ENCODE data around the gene TP53AIP1. TPM values are rescaled to one million over a fixed set of nuclear protein-coding genes. Genes with fewer than 3 reads are reported as not detected.

Gene TP53AIP1
- polyA plus RNA-seq, 6 donors from 2014 or later, result not detected

DNA sequence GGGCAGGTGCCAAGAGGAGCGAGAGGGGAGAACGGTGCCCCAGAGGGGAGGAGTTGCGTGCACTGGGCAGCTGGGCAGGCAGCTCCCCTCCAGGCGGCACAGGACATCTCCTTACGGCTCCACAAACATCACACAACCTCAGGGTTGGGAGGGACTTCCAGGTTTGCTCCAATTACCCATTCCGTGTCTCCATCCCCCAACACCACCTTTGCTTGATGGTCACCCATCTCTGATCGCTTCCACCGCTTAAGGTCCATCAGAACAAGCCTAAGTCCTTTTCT, 14.5 kb upstream of the TP53AIP1 start:
- Mint-ChIP-seq H3K27me3 (peaks cover 37 to 47% (median 38%) of the 10 kb centered on the region in 3 donors), H3K4me1 (peaks cover 0 to 4% (median 0%) of the 10 kb centered on the region in 3 donors), H3K9me3 (no peaks in the 10 kb centered on the region), H3K27ac (no peak overlapping the region), H3K36me3 (no peaks in the 10 kb centered on the region), H3K4me3 (no peak overlapping the region)
- ATAC-seq (ENCODE audit: low read depth in 2 of 2) (no peak), DNase-seq (no peak)

DNA sequence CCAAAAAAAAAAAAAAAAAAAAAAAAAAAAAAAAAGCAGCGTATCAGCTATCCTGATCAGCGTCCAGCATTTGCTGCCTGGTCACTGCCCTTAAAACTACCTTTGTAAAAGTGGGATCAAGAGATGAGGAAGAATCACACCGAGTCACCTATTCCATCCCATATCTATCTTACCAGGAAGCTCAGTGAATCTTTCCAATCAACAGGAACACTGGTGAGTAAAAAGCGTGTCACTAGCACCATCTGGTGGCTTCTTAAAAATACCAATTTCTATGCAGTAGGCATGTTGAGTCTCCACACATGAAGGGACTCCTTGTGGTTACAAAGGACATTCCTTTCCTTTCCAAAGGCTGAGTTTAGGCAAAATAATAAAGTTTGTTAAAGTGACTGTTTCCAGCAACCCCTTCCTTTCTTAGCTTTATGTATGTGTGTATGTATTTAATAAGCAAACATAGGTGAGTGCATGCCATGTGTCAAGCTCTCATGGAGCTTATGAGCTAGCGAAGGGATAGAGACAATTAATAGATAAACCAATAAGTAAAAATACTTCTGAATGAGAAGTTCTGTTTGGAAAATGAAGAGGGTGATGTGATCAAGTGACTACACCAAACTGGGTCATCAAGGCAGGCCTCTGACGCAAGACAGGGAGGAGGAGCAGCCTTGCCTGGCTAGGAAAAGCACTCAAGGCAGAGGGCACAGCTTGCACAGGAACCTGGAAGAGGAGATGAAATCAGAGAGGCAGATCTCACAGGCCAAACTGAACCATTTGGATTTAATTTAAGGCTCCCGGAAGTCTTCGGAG, 13.9 kb upstream of the TP53AIP1 start:
- peak; percentile 56 to 72 for ATAC-seq (ENCODE audit: low read depth in 2 of 2)
- Mint-ChIP-seq H3K4me3 (no peak overlapping the region), H3K27me3 (peaks cover 37 to 47% (median 38%) of the 10 kb centered on the region in 3 donors), H3K27ac (no peak overlapping the region), H3K36me3 (no peaks in the 10 kb centered on the region), H3K9me3 (no peaks in the 10 kb centered on the region), H3K4me1 (peaks cover 0 to 4% (median 0%) of the 10 kb centered on the region in 3 donors)
- peak; percentile 51 for DNase-seq

DNA sequence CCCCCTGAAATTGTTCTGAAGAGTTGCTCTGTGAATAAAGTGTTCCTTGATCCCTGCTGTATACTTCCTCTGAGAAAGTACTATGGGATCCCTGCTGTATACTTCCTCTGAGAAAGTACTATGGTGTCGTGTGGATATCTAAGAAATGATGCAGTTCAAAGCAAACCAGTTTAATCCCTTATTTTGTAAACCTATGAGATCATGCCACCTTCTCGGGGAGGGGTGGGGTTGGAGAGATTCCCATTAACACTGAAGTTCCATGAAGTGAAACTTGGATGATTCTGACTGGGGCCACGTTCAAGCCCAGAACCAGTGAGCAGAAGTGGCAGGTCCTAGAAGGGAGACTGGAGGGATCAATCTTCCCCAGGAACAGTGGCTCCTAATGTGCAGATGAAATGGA, 13.0 kb upstream of the TP53AIP1 start:
- ATAC-seq (ENCODE audit: low read depth in 2 of 2), result no peak
- Mint-ChIP-seq H3K9me3 (no peaks in the 10 kb centered on the region), H3K4me1 (peaks cover 0 to 4% (median 0%) of the 10 kb centered on the region in 3 donors), H3K27ac (peak overlapping the region in 2 of 6 donors; percentile 26 to 62), H3K36me3 (no peaks in the 10 kb centered on the region), H3K4me3 (no peak overlapping the region), H3K27me3 (peaks cover 38 to 50% (median 39%) of the 10 kb centered on the region in 3 donors)
- DNase-seq, result no peak

DNA sequence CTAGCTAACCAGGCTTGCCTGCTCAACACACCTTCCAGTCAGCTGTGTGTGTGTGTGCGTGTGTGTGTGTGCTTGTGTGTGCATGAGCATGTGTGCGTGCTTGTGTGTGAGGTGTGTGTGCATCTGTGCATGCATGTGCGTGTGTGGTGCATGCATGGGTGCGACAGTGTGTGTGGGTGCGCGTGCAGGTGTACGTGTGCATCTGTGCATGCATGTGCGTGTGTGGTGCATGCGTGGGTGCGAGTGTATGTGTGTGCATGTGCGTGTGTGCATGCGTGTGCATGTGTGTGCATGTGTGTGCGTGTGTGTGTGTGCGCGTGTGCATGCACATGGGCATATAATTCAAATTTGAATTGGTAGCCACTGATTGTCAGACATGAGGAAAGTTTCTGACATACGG, 10.5 kb upstream of the TP53AIP1 start:
- Mint-ChIP-seq H3K4me3 (no peak overlapping the region), H3K4me1 (peaks cover 0 to 4% (median 0%) of the 10 kb centered on the region in 3 donors), H3K27ac (peak overlapping the region in 1 of 6 donors; percentile 0), H3K36me3 (no peaks in the 10 kb centered on the region), H3K27me3 (peaks cover 46 to 65% (median 47%) of the 10 kb centered on the region in 3 donors), H3K9me3 (no peaks in the 10 kb centered on the region)
- ATAC-seq (ENCODE audit: low read depth in 2 of 2) (no peak), DNase-seq (no peak)

DNA sequence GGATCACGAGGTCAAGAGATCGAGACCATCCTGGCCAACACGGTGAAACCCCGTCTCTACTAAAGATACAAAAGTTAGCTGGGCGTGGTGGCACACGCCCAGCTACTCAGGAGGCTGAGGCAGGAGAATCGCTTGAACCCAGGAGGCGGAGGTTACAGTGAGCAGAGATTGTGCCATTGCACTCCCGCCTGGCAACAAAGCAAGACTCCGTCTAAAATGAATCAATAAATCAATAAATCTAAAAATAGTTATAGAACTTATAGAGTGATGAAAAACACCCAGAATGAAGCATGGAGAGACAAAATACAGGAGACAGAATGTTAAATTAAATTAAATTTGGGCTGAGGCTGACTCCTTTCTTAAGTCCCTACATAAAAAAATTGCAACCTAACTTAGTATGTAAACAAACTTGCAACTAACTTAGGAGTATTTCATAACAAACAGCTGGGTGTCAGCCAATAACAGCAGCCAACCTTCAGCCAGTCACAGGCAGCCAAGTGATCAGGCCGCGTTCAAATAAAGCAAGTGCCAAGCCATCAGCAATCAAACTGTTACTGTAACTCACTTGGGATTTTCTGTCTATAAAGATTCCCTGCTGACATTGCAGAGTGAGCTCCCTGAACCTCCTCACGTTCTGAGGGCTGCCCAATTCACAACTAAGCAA, 7.3 kb upstream of the TP53AIP1 start:
- no peak for ATAC-seq (ENCODE audit: low read depth in 2 of 2)
- Mint-ChIP-seq H3K36me3 (no peaks in the 10 kb centered on the region), H3K27ac (no peak overlapping the region), H3K9me3 (no peaks in the 10 kb centered on the region), H3K4me3 (no peak overlapping the region), H3K27me3 (peaks cover 48 to 58% (median 56%) of the 10 kb centered on the region in 3 donors), H3K4me1 (no peaks in the 10 kb centered on the region)
- DNase-seq, result no peak

DNA sequence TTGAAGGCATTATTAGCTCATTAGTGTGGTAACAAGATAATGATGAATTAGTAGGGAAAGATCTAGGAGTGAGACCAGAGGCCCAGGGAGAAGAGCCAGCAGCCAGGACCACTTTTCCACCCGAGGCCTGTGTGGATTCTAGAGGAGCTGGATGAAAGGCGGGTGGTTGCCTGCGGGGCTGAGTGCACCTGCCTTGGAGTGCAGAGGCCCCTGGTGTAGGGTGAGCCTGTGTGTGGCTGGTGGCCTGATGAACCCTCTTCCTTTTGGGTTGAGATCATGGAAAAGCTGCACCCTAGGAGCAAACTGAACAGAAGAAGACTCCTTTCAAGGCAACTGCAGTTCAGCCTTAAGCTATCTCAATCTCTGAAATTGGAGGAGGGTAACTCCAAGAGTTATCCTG, 5.9 kb upstream of the TP53AIP1 start:
- Mint-ChIP-seq H3K27me3 (peaks cover 50 to 58% (median 56%) of the 10 kb centered on the region in 3 donors), H3K4me3 (no peak overlapping the region), H3K27ac (no peak overlapping the region), H3K9me3 (no peaks in the 10 kb centered on the region), H3K36me3 (no peaks in the 10 kb centered on the region), H3K4me1 (no peaks in the 10 kb centered on the region)
- DNase-seq, result no peak
- ATAC-seq (ENCODE audit: low read depth in 2 of 2), result no peak

DNA sequence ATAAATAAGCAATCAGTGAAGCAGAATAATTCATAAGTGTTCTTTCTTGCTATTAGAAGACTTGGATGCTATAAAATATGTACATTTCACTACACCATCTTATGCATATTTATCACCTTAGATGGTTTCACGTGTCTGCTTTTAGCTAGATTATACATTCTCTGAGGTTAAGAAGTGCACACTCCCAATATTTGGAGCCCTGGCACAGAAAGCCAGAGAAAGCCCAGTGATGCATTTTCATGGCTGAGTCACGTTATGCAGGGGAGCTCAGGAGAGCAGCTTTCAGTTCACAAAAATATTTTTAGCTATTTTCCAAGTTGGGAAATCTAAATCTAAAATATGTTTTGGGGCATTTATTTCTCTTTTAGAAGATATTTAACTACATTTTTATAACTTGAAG, 5.1 kb upstream of the TP53AIP1 start:
- Mint-ChIP-seq H3K27me3 (peaks cover 48 to 58% (median 57%) of the 10 kb centered on the region in 3 donors), H3K36me3 (no peaks in the 10 kb centered on the region), H3K9me3 (no peaks in the 10 kb centered on the region), H3K4me3 (no peak overlapping the region), H3K4me1 (no peaks in the 10 kb centered on the region), H3K27ac (no peak overlapping the region)
- DNase-seq (no peak), ATAC-seq (ENCODE audit: low read depth in 2 of 2) (no peak)

DNA sequence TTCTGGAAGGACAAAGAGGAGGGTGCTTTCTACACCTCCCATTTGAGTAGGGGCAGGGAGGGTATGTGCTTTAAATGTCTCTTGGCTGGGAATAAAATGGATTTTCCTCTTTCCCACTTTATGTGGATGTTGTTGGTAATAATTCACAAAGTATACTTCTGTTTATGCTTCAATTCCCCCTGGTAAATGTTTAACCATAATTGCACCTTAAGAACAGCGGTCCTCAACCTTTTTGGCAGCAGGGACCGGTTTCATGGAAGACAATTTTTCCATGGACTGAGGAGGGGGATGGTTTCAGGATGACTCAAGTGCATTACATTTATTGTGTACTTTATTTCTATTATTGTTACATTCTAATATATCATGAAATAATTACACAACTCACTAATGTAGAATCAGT, 4.0 kb upstream of the TP53AIP1 start:
- no peaks in the 10 kb centered on the region for H3K4me1 Mint-ChIP-seq
- DNase-seq (no peak), ATAC-seq (ENCODE audit: low read depth in 2 of 2) (no peak)
- peaks cover 44 to 68% (median 67%) of the 10 kb centered on the region in 3 donors for H3K27me3 Mint-ChIP-seq
- H3K27ac Mint-ChIP-seq, result no peak overlapping the region
- H3K4me3 Mint-ChIP-seq, result no peak overlapping the region
- no peaks in the 10 kb centered on the region for H3K9me3 Mint-ChIP-seq
- H3K36me3 Mint-ChIP-seq, result no peaks in the 10 kb centered on the region

DNA sequence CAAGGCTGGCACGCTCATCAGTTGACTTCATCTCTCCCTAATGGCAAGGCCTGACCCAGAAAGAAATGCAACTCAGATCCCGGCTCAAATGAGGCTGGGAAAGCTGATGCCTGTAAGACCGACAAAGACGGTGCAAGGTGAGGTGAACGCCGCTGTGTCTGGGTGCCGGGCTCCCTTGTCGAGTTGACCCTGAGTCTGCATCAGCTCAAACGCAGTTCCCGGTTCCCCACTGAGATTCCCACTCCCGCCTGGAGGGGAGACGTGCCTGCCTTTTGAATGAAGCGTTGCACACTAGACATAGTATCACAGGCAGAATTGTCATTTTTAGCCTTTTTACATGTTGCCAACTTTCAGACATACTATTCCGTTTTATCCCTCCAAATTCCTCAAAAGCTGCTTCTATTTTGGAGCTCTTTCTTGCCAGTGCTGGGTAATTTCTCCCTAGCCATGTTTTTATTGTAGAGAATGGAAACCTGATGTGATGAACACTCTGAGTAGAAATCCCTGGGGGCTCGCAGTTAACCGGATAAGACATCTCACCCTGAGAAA, 831 bp upstream of the TP53AIP1 start:
- Mint-ChIP-seq H3K9me3 (peaks cover 0 to 2% (median 0%) of the 10 kb centered on the region in 7 donors), H3K4me3 (no peak overlapping the region), H3K27me3 (peaks cover 41 to 76% (median 74%) of the 10 kb centered on the region in 3 donors), H3K27ac (no peak overlapping the region), H3K4me1 (no peaks in the 10 kb centered on the region), H3K36me3 (no peaks in the 10 kb centered on the region)
- ATAC-seq (ENCODE audit: low read depth in 2 of 2) (no peak), DNase-seq (no peak)

DNA sequence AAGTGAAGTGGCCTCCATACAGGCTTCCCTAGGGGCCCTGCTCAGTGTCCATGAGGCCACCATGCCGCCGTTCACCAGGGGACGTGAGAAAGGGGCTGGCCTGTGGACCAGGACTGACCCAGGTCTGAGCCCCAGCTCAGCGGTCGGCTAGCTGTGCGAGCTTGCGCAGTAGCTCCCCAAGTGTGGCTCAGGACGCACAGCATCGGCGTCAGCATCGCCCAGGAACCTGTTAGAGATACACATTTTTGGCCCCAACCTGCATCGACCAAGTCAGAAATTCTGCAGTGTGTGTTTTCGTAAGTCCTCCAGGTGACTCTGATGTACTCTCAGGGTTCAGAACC, 429 bp downstream of the TP53AIP1 start:
- H3K4me3 Mint-ChIP-seq, result no peak overlapping the region
- no peak overlapping the region for H3K27ac Mint-ChIP-seq
- H3K36me3 Mint-ChIP-seq, result no peaks in the 10 kb centered on the region
- DNase-seq, result no peak
- peaks cover 31 to 74% (median 68%) of the 10 kb centered on the region in 3 donors for H3K27me3 Mint-ChIP-seq
- H3K4me1 Mint-ChIP-seq, result no peaks in the 10 kb centered on the region
- H3K9me3 Mint-ChIP-seq, result peaks cover 0 to 2% (median 0%) of the 10 kb centered on the region in 7 donors
- no peak for ATAC-seq (ENCODE audit: low read depth in 2 of 2)

DNA sequence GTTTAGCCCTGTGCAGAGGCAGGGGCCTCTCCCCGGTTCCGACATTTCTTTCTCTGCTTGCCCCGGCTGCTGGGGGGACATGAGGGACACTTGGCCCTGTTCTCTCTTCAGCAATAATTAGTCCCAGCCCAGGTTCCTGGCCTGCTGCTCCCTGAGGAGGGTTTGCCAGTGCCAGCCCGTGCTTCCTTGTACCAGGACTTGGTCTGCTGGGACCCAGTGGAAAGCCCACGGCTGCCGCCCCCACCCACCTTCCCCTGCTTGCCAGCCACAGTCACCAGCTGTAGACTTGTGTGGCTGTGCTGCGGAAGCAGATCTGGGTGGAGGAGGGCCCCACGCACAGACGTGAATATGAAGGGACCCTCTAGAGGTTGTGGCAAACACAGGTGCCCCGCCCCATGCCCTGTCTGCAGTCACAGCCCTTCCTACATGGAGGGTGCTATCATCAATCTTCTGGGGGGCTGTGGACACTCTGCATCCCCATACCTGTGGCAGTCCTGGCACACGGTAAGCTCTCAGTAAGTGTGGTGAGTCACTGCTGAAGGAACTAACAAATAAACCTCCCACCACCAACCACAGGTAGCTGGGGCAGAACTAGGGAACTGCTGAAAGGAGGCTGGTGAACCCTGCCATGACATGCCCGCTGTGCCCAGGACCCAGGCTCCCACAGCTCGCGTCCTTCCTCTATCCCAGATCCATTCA, 949 bp downstream of the TP53AIP1 start:
- Mint-ChIP-seq H3K27me3 (peaks cover 29 to 70% (median 68%) of the 10 kb centered on the region in 3 donors), H3K9me3 (peaks cover 0 to 2% (median 0%) of the 10 kb centered on the region in 7 donors), H3K36me3 (no peaks in the 10 kb centered on the region), H3K4me1 (no peaks in the 10 kb centered on the region), H3K4me3 (no peak overlapping the region), H3K27ac (no peak overlapping the region)
- DNase-seq (no peak), ATAC-seq (ENCODE audit: low read depth in 2 of 2) (no peak)

DNA sequence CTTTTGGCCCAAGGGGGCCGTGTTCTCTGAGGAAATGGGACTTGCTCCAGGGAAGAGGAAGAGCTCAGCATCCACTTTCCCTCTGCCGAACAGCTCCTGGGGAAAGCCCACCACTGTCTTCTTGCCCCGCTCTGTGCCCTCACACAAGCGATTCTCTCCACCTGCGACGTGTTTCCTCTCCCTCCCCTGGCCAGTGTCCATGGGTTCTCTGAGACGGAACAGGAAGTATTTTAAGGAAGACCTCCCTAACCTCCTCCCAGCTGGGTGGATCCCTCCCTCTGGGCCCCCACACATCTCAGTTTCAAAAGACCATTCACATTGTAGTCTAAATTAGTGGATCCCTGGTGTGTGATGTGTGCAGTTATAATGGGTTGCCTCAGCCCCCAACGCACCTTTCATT, 1.6 kb downstream of the TP53AIP1 start:
- no peaks in the 10 kb centered on the region for H3K36me3 Mint-ChIP-seq
- H3K27me3 Mint-ChIP-seq, result peaks cover 25 to 68% (median 64%) of the 10 kb centered on the region in 3 donors
- peaks cover 0 to 2% (median 0%) of the 10 kb centered on the region in 7 donors for H3K9me3 Mint-ChIP-seq
- H3K27ac Mint-ChIP-seq, result no peak overlapping the region
- no peak overlapping the region for H3K4me3 Mint-ChIP-seq
- DNase-seq (no peak), ATAC-seq (ENCODE audit: low read depth in 2 of 2) (no peak)
- H3K4me1 Mint-ChIP-seq, result no peaks in the 10 kb centered on the region

DNA sequence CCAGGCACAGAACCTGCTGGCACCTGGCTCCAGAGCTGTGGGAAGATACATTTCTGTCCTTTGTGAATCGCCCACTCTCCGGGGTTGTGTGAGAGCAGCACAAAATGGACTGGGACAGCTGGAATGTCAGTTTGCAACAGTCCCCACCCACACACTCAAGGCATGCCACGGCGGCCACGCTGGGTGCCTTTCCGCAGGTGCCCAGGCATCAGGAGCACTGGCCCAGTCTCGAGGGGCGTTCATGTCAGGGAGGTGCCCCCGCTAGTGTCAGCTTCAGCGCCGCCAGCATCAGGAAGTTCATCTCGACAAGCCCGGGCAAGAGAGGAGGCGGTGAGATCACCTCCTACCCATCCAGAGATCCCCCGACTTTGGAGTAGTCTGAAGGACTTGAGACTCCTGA, 2.1 kb downstream of the TP53AIP1 start:
- H3K27ac Mint-ChIP-seq, result no peak overlapping the region
- H3K4me3 Mint-ChIP-seq, result no peak overlapping the region
- ATAC-seq (ENCODE audit: low read depth in 2 of 2), result no peak
- peaks cover 25 to 66% (median 61%) of the 10 kb centered on the region in 3 donors for H3K27me3 Mint-ChIP-seq
- DNase-seq, result no peak
- no peaks in the 10 kb centered on the region for H3K36me3 Mint-ChIP-seq
- no peaks in the 10 kb centered on the region for H3K4me1 Mint-ChIP-seq
- peaks cover 0 to 2% (median 0%) of the 10 kb centered on the region in 7 donors for H3K9me3 Mint-ChIP-seq
